Measurements from ENCODE around the gene ADAMTS17.
"Not testable (repeated sequence)": the region's sequence is repeated elsewhere in the genome, so short reads cannot be mapped to it uniquely, and the experiment has no call there.

The ADAMTS17 gene

GRCh38 chr15:99954361-99955180, 387.2 kb downstream of the ADAMTS17 start:
- peak; percentile 72 for DNase-seq (ENCODE audit: low spot score)

- DNase-seq (ENCODE audit: low spot score) = no peak
These were observed 387.9 kb downstream of the ADAMTS17 start for GRCh38 chr15:99953886-99954285.

DNA sequence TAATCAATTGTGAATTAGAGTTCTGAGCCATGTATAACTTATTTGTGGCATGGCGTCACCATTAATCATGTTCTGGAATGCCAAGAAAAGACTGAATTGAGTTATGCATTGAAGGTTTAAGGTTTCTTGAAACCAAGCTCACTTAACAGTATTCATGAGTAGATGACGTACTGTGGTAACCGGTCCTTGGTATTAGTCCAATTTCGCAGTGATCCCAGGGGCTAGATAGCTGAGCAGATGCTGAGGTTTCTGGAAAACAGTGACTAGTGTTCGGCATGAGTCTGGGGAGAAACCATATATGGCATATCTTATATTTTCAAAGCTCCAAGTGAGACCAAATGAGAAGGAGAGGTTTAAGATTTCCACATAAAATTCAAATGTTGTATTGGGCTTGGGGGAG, 390.3 kb downstream of the ADAMTS17 start:
- peak; percentile 61 for DNase-seq (ENCODE audit: low spot score)

DNA sequence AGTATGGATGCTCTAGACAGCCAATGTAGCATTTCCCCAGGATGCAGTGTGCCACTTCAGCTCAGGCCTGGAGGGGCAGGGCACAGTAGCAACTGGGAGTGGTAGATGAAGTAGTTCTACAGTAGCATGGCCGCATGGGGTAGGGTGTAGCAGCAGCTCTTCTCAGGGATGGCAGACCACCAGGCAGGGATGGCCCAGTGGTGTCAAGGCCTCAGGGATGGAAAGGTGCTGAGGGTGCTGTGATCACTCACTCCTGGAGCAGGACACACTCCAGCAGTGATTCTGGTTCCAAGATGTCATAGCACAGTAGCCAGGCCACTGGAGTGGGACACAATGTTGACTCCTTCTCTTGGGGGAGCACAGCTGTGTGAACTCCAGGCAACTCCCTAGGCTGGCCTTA, 397.6 kb downstream of the ADAMTS17 start:
- DNase-seq (ENCODE audit: low spot score) = no peak

DNA sequence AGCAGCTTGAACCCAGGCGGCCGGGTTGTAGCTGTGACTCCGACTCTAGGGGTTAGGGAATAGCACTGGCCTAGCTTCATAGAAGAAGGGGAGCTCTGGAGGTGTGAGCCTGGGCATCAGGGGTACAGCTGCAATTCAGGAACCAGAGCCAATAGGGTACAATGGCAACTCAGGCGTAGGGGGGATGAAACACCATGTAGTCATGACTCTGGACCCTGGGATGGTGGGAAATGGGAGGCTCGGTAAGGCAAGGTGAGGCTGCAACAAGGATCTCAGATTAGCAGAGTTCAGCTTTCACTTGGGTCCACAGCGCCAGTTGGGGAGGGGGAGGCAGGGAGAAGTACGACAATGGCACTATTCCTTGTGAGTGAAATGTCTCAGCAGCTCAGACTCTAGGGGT, 398.3 kb downstream of the ADAMTS17 start:
- DNase-seq (ENCODE audit: low spot score) = no peak

GRCh38 chr15:99932676-99933402, 408.9 kb downstream of the ADAMTS17 start:
- DNase-seq (ENCODE audit: low spot score) = no peak

DNA sequence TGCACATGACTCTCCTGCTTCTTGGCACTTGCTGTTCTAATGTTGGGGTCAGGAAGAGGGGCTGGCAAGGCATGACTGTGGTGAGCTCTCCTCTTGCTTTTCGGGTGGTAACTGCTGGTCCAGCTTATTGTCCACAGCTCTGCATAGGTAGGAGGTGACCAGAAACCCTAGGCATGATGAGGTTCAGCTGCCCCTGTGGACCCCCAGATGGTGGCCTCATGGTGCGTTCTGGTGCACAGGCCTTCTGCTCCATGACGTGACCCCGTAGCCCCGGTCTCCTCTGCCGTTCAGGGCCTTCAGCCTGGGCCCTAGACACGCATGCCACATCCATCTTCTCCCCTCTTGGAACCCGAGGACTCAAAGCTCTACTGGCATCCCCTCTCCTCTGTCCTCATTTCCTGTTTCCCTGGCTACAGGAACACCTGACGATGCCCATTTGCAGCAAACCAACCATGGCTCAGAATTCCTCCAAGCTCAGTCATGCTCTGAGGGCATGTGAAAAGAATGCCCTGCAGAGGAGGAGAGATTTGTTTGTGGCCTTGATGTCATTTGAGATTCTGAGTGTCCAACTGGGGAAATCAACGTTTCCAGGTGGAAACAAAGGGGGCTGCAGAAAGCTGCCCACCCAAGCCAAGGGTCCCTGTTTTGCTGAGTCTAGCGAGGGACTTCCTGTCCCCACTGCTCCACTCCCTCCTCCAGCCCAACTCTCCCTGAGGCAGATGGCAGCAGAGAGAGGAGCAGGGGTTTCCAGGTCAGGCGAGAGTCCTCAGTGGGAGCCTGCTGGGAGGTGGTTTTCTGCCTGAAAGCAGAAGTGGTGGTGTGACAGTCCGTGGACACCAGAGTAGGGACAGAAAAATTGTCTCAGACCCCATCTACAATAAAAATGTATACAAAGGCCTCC, 409.8 kb downstream of the ADAMTS17 start:
- no peak for DNase-seq (ENCODE audit: low spot score)

DNA sequence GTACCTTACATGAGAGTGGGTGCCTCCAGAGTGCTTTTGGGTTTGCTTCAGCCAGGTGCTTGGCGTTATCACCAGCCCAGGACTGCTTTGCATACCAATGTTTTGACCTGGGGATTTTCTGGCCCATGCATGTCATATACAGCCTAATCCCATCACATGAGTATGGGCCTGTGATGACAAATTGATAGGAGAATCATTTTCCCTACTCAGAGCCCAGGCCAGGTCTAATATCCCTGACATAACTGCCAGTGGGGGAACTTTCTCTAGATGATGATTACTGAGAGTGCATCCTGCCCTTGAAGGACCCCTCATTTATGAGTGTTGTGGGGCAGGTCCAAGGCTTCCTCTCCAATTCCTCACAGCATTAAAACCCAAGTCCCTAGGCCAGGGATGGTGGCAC, 411.1 kb downstream of the ADAMTS17 start:
- no peak for DNase-seq (ENCODE audit: low spot score)

DNA sequence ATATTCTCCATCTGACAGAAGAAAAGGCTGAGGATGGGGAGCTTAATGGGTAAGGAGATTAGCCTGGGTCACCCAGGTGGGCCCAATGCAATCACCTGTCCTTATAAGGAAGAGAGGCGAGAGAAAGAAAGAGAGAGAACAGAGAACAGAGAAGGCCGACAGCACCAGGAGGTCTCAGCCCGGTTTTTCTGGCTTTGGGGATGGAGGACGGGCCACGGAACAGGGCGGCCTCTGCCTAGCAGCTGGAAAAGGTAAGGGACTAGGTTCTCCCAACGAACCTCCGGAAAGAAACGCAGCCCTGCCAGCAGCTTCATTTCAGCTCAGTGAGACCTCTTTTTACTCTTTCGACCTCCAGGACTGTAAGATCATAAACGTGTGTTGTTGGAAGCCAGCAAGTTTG, 412.5 kb downstream of the ADAMTS17 start:
- no peak for DNase-seq (ENCODE audit: low spot score)

DNA sequence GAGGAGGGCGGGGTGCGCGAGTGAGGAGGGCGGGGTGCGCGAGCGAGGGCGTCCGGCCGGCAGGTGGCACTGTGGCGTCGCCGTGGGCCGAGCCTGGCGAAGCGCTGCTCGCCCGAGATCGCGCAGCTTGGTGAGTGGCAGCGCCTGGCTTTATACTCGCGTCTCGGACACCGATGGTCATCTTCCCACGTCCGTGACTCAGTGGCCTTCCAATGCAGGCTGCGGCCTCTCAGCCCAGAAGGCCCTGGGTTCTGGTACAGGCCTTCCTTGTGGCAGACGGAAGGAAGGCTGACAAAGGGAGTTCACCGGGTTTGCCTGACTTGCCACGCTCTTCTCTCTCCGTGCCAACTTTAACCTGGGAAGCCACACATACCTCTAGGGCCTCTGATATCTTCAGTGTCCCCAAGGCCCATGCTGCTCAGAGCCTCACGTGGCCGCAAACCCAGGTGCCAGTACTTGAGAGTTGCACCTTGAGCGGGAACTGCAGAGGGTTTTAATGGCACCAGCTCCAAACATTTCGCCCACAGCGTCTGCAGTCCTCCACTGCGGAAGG, 413.3 kb downstream of the ADAMTS17 start:
- DNase-seq (ENCODE audit: low spot score) = peak; percentile 88

DNA sequence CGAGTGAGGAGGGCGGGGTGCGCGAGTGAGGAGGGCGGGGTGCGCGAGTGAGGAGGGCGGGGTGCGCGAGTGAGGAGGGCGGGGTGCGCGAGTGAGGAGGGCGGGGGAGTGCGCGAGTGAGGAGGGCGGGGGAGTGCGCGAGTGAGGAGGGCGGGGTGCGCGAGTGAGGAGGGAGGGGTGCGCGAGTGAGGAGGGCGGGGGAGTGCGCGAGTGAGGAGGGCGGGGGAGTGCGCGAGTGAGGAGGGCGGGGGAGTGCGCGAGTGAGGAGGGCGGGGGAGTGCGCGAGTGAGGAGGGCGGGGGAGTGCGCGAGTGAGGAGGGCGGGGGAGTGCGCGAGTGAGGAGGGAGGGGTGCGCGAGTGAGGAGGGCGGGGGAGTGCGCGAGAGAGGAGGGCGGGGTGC, 415.2 kb downstream of the ADAMTS17 start:
- DNase-seq (ENCODE audit: low spot score) = not testable (repeated sequence)

GRCh38 chr15:99925661-99926461, 415.9 kb downstream of the ADAMTS17 start:
- DNase-seq (ENCODE audit: low spot score) = no peak

DNA sequence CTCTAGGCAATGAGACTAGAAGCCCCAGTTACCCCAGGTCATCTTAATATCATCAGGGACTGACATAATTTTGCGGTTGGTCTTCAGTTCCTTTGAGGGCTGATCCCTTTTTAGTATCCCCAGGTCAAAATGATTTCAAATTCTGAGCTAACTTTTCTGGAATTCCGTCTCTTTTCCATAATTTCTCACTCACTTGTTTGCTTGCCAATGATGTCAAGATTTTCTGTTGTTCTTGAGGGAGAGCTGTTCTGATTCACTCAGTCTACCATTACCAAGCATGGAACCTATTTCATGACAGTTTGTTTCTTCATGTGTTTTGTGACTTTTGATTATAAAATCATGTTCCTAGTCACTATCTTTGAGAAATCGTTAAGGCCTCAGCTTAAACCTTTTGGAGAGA, 418.1 kb downstream of the ADAMTS17 start:
- no peak for DNase-seq (ENCODE audit: low spot score)
